ENCODE results near the gene MARCKSL1. TPM values are rescaled to one million over a fixed set of nuclear protein-coding genes. Genes with fewer than 3 reads are reported as not detected.
"Not testable (repeated sequence)": the region's sequence is repeated elsewhere in the genome, so short reads cannot be mapped to it uniquely, and the experiment has no call there.

MARCKSL1 gene
- total and polyA plus RNA-seq, 4 donors, result 13.0 to 29.5 (median 18.4) TPM

GRCh38 chr1:32299327-32299726, 36.7 kb downstream of the MARCKSL1 start:
- no peaks in the 10 kb centered on the region for H3K27me3 ChIP-seq (ENCODE audit: control insufficient read depth in 4 of 4, insufficient read depth in 4 of 4, low read length in 3 of 4)
- TF ChIP-seq RXRA (IDR thresholded peaks at IDR 0.05) (no peak), MAX (IDR thresholded peaks at IDR 0.05) (no peak), HNF4A (conservative IDR thresholded peaks at IDR 0.05) (no peak), FOXA2 (IDR thresholded peaks at IDR 0.05) (no peak), EGR1 (IDR thresholded peaks at IDR 0.05; ENCODE audit: low read depth in 2 of 2) (no peak), ATF3 (IDR thresholded peaks at IDR 0.05) (no peak), JUND (IDR thresholded peaks at IDR 0.05) (no peak), TAF1 (conservative IDR thresholded peaks at IDR 0.05) (no peak), SP1 (IDR thresholded peaks at IDR 0.05) (no peak), HNF4G (IDR thresholded peaks at IDR 0.05) (no peak), GABPA (IDR thresholded peaks at IDR 0.05 in 1 of 2, conservative IDR thresholded peaks at IDR 0.05 in 1 of 2) (no peak), YY1 (IDR thresholded peaks at IDR 0.05) (no peak), ZBTB33 (IDR thresholded peaks at IDR 0.05) (no peak), CTCF (IDR thresholded peaks at IDR 0.05; ENCODE audit: low read depth, low read length, missing input control) (no peak), REST (IDR thresholded peaks at IDR 0.05) (no peak), RAD21 (IDR thresholded peaks at IDR 0.05) (no peak), NR2F2 (IDR thresholded peaks at IDR 0.05) (no peak), FOXA1 (IDR thresholded peaks at IDR 0.05) (no peak)
- H3K36me3 ChIP-seq (ENCODE audit: control insufficient read depth in 4 of 4, insufficient read depth in 3 of 4, low read depth in 1 of 4, low read length in 3 of 4), result peaks cover 2 to 14% (median 8%) of the 10 kb centered on the region in 4 donors

GRCh38 chr1:32298211-32298610, 37.8 kb downstream of the MARCKSL1 start:
- 98% methylated on average over 16 of the region's 16 CpGs for WGBS
- not testable (repeated sequence) for H3K4me3 ChIP-seq (ENCODE audit: low read depth in 1 of 3, low read length in 3 of 3); DNase-seq (ENCODE audit: low spot score); H3K27ac ChIP-seq (ENCODE audit: low read depth in 1 of 2, low read length in 2 of 2); H3K9ac ChIP-seq (ENCODE audit: low read depth in 1 of 2, low read length in 2 of 2); H3K27me3 ChIP-seq (ENCODE audit: control insufficient read depth in 4 of 4, insufficient read depth in 4 of 4, low read length in 3 of 4); H3K4me1 ChIP-seq (ENCODE audit: control insufficient read depth in 4 of 4, insufficient read depth in 4 of 4, low read length in 3 of 4); H3K36me3 ChIP-seq (ENCODE audit: control insufficient read depth in 4 of 4, insufficient read depth in 3 of 4, low read depth in 1 of 4, low read length in 3 of 4); H3K9me3 ChIP-seq (ENCODE audit: control insufficient read depth in 4 of 4, low read length in 3 of 4)

More at GRCh38 chr1:32299327-32299726, 36.7 kb downstream of the MARCKSL1 start:
- H3K9me3 ChIP-seq (ENCODE audit: control insufficient read depth in 4 of 4, low read length in 3 of 4), result no peaks in the 10 kb centered on the region
- H3K4me1 ChIP-seq (ENCODE audit: control insufficient read depth in 4 of 4, insufficient read depth in 4 of 4, low read length in 3 of 4), result peaks cover 0 to 3% (median 1%) of the 10 kb centered on the region in 4 donors
- no peak for DNase-seq (ENCODE audit: low spot score)
- H3K4me3 ChIP-seq (ENCODE audit: low read depth in 1 of 3, low read length in 3 of 3), result no peak overlapping the region
- no peak overlapping the region for H3K9ac ChIP-seq (ENCODE audit: low read depth in 1 of 2, low read length in 2 of 2)
- no peak overlapping the region for H3K27ac ChIP-seq (ENCODE audit: low read depth in 1 of 2, low read length in 2 of 2)

All from liver (tissue), 9 donors.